NCI-H146 treated with DMSO at 0.1 percent for 48 hours (cell line): ENCODE results near the gene ARHGEF10L.
"Not testable (repeated sequence)": the region's sequence is repeated elsewhere in the genome, so short reads cannot be mapped to it uniquely, and the experiment has no call there.

Source experiments
- DNase-seq: peaks from one replicate; lab custom pipeline; 2025; ENCODE audit not compliant: unreplicated experiment; lab: John Stamatoyannopoulos, UW

ARHGEF10L gene

DNA sequence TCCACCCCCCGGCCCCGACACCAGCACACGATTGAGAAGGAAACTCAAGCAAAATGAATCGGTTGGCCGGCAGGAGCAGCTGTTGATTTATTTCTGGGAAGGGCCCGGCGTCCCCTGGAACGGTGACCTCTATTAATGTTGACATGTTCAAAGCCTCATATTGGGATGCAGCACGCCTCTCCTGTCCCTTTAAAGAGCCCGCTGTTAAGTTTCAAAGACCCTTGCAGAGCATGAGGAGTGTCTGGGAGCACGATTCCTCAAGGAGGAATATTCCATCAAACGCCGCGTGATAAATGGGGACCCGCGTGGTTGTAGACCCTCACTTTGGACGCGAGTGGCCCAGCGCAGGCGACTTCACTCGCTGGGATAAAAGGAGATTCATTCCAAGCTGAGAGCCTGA, 194.2 kb downstream of the ARHGEF10L start:
- no peak for DNase-seq

DNA sequence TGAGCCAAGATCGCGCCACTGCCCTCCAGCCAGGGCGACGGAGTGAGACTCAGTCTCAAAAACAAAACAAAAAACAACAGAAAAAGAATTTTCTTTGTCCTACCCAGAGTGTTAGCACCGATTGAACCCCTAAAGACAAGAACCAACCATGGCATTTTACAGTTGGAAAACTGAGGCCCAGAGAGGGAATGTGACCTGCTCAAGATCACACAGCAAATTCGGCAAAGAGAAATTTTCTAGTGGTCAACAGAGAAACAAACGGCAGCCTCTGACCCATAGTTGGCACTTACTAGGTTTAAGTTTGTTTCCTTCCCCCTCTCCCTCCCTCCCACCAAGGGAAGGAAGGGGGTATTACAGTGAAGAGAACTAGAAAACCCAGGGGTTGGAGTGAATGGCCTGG, 195.1 kb downstream of the ARHGEF10L start:
- DNase-seq, result no peak

DNA sequence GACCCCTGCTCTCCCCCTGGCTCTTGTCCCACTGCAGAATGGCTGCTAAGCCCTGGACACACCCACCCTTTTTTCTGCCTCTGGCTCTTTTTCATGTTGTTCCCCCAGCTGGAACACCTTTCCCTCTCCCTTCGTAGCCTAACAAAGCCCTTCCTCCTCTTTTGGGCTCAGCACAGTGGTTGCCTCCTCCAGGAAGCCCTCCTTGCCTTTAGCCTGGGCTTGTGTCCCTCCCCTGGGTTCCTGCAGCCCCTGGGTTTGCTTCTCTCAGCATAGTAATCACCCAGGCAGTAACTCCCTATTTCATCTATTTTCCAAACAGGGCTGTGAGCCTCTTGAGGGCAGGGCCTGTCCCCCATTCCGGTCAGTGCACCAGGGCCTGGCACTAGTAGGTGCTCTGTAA, 195.8 kb downstream of the ARHGEF10L start:
- no peak for DNase-seq

DNA sequence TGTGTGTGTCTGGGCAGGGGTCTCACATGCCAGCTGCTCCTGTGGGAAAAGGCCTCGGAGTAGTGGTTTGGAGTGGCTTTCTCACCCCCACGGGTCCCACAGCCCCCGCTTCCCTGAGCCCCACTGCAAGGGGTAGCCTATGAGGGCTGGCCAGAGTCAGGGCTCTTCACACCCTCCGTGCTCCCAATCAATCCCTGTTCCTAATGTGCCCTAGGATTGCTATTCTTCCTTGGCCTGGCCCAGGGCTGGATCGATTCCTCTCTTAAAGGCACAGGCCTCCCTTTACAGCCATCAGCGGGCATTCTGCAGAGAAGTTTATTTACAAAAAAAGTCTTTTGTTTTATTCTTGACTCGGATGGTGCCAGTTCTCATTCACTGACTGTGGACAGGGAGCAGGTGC, 196.3 kb downstream of the ARHGEF10L start:
- no peak for DNase-seq

DNA sequence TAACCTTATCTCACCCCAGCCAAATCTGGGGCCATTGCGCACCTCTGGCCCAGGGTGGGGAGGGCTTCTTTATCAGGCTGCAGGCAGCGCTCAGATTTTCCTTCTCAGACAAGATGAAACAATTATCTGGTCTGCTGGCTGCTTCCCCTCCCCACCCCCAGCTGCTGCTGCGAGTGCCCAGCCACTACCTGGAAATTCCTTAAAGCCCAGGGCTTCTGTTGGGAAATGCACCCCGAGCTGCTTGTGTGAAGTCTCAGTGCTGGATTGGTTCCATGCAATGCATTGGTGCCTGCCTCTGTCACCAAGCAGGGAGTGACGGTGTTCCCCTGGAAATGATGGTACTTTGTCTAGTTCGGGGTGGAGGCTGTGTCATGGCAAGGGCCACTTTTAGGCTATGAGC, 197.1 kb downstream of the ARHGEF10L start:
- DNase-seq, result no peak

DNA sequence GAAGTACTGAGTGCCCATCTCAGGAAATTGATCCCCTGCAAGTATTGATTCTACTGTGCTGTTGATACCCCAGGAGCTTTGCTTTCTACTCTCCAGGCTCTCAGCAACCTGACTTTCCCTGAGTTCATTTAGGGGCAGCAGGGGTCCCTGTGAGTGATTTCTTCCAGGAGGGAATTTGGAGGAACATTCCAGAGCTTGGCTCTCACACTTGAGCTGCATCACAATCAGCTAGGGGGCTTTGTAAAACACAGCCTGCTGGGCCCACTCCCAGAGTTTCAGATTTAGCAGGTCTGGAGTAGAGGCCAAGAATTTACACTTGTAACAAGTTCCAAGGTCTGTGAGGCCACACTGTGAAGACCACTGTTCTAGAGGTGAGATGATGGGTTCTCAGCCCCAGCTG, 199.6 kb downstream of the ARHGEF10L start:
- no peak for DNase-seq

DNA sequence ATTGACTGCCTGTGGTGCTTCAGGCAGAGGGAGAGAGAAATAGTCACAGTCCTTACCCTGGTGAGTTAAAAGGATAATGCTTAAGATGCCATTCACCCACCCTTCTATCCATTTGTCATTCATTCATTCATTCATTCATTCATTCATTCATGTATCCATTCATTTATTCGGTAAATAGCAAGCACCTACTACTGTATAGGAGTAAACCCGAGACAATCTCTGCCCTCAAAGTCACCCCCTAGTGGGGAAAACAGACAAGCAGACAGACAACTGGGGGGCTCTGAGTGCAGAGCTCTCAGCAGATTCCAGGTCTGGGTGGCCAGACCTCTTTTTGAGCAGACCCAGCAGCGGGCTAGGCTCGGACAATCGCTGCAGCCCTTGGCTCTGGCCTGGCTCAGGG, 201.6 kb downstream of the ARHGEF10L start:
- no peak for DNase-seq

DNA sequence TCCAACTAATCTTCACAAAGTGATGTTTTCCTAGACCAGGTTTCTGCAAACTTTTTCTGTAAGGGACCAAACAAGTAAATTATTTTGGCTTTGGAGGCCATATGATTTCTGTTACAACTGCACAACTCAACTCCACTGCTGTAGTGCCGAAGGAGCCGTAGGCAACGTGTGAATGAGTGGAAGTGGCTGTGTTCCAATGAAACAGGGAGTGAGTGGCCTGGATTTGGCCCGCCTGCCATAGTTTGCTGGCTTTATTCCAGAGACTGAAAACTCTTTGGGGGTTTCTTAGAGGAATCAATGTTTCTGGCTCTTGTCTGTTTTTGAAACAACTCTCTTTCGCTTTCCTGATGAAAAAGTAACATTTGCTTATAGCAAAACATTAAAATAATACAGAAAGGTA, 203.1 kb downstream of the ARHGEF10L start:
- no peak for DNase-seq

DNA sequence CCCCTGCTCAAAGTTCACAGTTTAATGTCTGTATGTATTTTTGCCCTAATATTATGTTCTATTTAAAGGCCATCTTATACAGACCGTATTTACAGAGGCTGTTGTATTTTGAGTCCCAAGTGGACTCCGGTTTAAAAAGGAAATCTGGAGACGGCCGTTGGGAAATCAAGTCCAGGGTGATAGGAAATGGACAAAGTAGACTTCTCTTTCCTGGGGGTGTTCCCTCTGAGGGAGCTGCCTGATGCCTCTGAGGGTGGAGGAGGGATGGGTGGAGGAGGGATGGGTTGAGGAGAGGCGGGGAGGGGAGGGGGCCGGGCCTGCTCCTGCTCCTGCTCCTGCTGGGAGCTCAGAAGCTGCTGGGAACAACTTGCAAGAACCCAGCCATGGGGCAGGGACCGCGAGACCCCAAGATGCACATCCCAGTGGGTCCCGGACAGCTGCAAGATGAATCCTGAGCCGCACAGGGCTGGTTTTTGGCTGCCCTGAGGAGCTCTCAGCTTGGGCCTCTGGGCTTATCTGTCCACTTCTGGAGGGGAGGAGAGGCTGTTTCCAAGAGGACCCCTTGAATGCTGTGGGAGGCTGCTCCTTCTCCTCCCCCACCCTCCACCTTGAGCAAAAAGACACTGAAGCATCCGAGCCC, 203.6 kb downstream of the ARHGEF10L start:
- no peak for DNase-seq

DNA sequence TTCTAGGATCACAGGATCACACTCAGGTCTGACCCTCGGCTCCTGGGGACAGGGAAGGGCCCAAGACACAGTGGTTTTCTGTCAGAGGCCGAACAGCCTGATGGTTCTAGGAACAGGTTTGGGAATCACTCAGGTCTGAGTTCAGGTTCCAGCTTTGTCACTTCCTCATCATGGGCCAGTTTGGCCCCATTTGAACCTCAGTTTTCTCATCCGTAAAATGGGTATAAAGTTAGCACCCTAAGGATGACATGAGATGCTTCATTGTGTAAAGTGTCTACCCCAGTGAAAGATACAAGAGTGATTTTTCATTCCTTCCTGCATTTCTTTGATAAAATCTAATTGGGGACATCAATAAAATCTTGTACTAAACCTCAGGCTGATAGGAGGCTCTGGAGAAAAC, 204.4 kb downstream of the ARHGEF10L start:
- no peak for DNase-seq

DNA sequence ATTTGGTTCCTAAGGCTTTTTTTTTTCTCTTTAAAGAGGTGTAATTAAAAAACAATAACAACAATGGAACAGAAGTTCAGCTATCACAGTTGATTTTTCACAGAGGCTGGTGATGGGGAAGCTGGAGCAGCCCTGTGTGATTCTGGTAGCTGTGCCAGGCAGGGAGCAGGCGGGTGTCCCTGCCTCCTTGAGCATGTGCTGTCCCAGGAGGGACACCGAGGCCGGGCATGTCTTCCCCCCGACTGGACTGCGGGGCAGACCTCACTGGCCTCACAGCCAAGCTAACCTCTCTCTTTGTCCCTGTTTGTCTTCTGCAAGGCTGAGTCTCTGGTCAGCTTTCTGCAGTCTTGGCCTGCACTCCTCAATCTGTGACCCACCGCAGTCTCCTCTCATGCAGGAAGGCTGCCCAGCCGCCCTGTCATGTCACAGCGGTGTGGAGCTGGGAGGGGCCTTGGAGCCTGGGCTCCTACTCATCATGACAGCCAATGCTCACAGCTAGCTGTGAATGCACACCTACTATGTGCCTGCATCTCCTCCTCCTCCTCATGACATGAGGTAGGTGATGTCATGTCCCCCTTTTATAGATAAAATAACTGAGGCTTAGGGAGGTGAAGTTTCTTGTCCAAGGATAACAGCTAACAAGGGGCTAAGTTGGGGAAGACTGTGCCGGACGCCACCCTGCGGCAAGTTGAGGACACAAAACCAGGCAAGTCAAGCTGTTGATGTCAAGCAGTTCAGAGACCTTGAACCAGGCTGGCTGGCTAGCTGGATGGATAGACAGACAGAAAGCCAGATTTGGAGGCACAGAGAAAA, 205.4 kb downstream of the ARHGEF10L start:
- no peak for DNase-seq

DNA sequence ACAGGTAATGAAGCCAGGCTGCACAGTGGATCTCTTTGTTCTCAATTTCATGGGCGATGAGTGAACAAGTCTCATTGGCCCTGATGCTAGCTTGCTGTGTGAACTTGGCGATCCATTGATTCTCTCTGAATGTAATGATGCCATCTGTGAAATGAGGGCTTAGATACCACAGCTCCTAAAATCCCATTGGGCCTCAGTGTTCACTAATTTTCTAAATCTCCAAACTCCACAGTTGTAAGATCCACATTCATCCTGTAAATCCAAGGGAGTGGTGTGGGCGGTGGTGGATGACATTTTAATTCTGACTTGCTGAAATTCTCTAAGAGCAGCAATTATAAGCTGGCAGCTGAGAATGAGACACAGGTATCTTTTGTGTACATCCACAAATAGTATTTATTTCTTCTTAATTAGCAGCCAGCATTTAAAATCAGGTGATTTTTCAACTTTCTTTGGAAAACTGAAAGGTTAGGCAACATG, 206.0 kb downstream of the ARHGEF10L start:
- DNase-seq, result no peak

DNA sequence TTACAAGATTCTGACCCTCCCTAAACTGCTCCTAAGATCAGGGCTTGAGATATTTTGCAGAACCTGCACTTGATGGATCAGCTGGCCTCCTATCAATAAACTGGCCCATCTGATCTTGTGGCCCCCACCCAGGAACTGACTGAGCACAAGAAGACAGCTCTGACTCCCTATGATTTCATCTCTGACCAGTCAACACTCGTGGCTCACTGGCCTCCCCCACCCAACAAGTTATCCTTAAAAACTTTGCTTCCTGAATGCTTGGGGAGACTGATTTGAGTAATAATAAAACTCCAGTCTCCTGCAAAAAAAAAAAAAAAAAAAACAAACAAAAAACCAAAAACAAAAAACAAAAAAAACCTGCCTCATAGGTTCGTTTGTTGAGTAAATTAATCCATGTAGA, 206.8 kb downstream of the ARHGEF10L start:
- DNase-seq, result not testable (repeated sequence)

DNA sequence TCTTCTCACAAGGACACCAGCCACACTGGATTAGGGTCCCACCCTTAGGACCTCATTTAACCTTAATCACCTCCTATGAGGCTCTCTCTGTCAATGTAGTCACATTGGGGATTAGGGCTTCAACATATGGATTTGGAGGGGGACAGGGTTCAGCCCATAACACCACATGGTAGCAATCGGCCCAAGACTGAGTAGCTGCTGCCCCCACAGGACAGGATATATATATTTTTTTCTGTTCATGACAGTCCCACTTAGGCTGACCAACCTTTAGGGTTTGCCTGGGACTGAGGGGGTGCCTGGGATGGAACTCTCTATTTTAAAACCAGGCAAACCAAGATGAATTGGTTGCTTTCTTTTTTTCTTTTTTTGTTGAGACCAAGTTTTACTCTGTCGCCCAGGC, 207.4 kb downstream of the ARHGEF10L start:
- no peak for DNase-seq
